ENCODE measurements around the gene ANKRD34A.

DNA sequence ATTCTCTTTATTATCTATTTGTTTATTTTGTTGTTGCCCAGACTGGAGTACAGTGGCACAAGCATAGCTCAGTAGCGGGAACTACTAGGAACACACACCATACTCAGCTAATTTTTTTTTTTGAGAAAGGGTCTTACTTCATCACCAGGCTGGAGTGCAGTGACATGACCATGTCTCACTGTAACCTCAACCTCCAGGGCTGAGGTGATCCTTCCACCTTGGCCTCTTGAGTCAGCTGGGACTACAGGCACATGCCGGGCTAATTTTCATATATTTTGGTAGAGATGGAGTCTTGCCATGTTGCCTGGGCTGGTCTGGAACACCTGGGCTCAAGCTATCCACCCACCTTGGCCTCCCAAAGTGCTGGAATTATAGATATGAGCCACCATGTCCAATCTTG is 37.3 kb upstream of the ANKRD34A start:
- TF ChIP-seq, protein P1, sequence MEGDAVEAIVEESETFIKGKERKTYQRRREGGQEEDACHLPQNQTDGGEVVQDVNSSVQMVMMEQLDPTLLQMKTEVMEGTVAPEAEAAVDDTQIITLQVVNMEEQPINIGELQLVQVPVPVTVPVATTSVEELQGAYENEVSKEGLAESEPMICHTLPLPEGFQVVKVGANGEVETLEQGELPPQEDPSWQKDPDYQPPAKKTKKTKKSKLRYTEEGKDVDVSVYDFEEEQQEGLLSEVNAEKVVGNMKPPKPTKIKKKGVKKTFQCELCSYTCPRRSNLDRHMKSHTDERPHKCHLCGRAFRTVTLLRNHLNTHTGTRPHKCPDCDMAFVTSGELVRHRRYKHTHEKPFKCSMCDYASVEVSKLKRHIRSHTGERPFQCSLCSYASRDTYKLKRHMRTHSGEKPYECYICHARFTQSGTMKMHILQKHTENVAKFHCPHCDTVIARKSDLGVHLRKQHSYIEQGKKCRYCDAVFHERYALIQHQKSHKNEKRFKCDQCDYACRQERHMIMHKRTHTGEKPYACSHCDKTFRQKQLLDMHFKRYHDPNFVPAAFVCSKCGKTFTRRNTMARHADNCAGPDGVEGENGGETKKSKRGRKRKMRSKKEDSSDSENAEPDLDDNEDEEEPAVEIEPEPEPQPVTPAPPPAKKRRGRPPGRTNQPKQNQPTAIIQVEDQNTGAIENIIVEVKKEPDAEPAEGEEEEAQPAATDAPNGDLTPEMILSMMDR (IDR thresholded peaks at IDR 0.05): no peak
- no peak for TF ChIP-seq POLR2AphosphoS5 (IDR thresholded peaks at IDR 0.05)
- no peak for TF ChIP-seq POLR2A (IDR thresholded peaks at IDR 0.05)
